GM19452 (cell line): ENCODE results near the gene WNK1.
"Not testable (repeated sequence)": the region's sequence is repeated elsewhere in the genome, so short reads cannot be mapped to it uniquely, and the experiment has no call there.

Source experiments
- ATAC-seq: cut with Tn5 transposase; IDR thresholded peaks from one replicate; pipeline ENCODE4 v1.9.1; 2021; ENCODE audit not compliant: unreplicated experiment

Gene WNK1

GRCh38 chr12:777550-778047 lies 25.2 kb downstream of the WNK1 start:
- no peak for ATAC-seq

- ATAC-seq, result no peak
Observed at GRCh38 chr12:778615-779014, 26.2 kb downstream of the WNK1 start.

- no peak for ATAC-seq
Observed at GRCh38 chr12:779745-780734, 27.7 kb downstream of the WNK1 start.

- no peak for ATAC-seq
Observed at GRCh38 chr12:780750-781379, 28.5 kb downstream of the WNK1 start.

- no peak for ATAC-seq
Observed at GRCh38 chr12:785706-786105, 33.3 kb downstream of the WNK1 start.

- no peak for ATAC-seq
Observed at GRCh38 chr12:788288-788687, 35.9 kb downstream of the WNK1 start.

- not testable (repeated sequence) for ATAC-seq
Observed at GRCh38 chr12:788762-789161, 36.4 kb downstream of the WNK1 start.

GRCh38 chr12:789852-790563 lies 37.6 kb downstream of the WNK1 start:
- ATAC-seq, result no peak

- no peak for ATAC-seq
Observed at GRCh38 chr12:790608-791007, 38.2 kb downstream of the WNK1 start.

- ATAC-seq, result no peak
Observed at GRCh38 chr12:793037-793436, 40.7 kb downstream of the WNK1 start.

- ATAC-seq, result no peak
Observed at GRCh38 chr12:793711-794110, 41.3 kb downstream of the WNK1 start.

- ATAC-seq, result no peak
Observed at GRCh38 chr12:795305-795704, 42.9 kb downstream of the WNK1 start.

- no peak for ATAC-seq
Observed at GRCh38 chr12:800401-800800, 48.0 kb downstream of the WNK1 start.

GRCh38 chr12:802242-803120 lies 50.1 kb downstream of the WNK1 start:
- no peak for ATAC-seq

GRCh38 chr12:805022-805632 lies 52.7 kb downstream of the WNK1 start:
- ATAC-seq, result no peak

GRCh38 chr12:806200-806791 lies 53.9 kb downstream of the WNK1 start:
- ATAC-seq, result no peak

GRCh38 chr12:807041-807735 lies 54.8 kb downstream of the WNK1 start:
- ATAC-seq, result no peak

GRCh38 chr12:810116-810515 lies 57.7 kb downstream of the WNK1 start:
- ATAC-seq, result no peak
